ENCODE measurements around the gene NANP.

NANP gene

DNA sequence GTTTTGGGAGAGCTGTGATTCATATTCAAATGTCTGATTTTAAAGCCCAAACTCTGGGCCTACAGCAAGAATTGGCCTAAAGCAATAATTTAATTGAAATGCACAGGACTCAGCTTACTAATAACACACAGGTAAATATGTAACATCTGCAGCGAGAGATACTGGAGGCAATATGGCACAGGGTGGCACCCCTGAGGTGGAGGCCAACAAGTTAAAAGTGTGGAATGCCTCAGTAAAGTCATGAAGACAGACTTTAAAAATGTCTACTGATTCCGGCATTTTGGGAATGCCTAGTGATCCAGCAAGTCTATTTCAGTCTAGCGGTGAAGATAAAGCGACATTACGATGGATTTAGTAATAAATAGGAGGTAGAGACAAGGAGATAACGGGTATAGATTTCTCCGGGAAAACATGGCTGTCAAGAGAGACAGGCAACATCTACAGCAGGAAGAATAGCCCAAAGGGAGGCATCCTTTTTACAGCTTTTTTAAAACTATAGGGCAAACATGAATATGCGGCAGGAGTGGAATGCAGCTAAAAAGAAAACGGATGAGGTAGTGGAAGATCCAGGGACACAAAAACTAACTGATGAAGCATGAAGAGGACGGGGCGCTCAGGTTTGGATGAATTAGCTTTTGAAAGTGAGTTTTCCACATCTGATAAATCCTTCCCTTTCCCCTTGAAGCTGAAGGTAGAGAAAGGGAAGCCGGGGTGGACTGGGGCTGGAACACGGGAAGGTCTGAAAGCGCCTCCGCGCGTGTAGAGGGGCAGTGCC, 1.2 kb downstream of the NANP start:
- TF ChIP-seq, protein P1, sequence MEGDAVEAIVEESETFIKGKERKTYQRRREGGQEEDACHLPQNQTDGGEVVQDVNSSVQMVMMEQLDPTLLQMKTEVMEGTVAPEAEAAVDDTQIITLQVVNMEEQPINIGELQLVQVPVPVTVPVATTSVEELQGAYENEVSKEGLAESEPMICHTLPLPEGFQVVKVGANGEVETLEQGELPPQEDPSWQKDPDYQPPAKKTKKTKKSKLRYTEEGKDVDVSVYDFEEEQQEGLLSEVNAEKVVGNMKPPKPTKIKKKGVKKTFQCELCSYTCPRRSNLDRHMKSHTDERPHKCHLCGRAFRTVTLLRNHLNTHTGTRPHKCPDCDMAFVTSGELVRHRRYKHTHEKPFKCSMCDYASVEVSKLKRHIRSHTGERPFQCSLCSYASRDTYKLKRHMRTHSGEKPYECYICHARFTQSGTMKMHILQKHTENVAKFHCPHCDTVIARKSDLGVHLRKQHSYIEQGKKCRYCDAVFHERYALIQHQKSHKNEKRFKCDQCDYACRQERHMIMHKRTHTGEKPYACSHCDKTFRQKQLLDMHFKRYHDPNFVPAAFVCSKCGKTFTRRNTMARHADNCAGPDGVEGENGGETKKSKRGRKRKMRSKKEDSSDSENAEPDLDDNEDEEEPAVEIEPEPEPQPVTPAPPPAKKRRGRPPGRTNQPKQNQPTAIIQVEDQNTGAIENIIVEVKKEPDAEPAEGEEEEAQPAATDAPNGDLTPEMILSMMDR (IDR thresholded peaks at IDR 0.05): no peak

DNA sequence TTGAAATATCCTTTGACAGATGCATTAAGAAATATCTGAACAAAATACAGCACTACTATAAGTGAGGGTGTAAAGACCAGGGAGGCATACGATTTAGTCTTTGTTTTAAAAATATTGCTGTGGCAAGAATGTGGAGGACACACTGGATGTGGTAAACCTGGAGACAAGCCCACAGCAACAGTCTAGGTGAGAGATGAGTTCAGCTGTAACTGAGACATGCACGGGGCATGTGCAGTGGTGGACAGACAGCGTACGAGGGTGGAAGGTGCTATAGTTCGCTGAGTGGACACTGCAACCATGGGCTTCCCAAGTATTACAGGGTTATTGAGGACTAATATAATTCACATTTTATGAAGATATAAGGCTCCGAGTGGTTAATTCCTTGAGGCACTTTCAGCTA, 1.8 kb downstream of the NANP start:
- TF ChIP-seq, protein P1 (IDR thresholded peaks at IDR 0.05): no peak

DNA sequence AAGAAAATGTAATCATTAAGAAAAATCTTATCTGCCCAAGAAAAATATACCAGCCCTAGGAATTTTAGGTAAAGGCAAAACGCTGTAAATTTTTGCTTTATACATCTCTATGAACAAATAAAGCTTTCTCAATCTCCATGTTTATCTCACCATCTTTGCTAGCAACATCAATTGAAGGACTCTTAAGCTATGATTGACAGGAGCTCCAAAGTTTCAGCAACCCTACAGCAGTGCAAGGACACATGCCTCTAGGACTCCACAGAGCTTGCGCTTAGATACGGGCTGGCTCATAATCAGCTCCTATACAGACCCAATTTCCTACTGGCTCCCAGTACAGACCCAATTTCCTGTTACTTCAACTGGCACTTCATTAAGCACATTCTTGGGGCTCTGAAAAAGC, 4.3 kb downstream of the NANP start:
- TF ChIP-seq, protein P1 (IDR thresholded peaks at IDR 0.05): no peak

DNA sequence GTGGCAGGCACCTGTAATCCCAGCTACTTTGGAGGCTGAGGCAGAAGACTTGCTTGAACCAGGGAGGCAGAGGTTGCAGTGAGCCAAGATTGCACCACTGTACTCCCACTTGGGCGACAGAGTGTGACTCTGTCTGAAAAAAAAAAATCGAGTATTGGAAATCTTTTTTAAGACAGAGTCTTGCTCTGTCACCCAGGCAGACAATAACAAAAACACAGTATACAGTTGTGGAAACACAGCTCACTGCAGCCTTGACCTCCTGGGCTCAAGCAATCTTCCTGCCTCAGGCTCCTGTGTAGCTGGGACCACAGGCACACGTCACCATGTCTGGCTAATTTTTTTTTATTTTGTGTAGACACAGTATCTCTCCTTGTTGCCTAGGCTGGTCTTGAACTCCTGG, 15.0 kb downstream of the NANP start:
- TF ChIP-seq, protein P1 (IDR thresholded peaks at IDR 0.05): no peak

DNA sequence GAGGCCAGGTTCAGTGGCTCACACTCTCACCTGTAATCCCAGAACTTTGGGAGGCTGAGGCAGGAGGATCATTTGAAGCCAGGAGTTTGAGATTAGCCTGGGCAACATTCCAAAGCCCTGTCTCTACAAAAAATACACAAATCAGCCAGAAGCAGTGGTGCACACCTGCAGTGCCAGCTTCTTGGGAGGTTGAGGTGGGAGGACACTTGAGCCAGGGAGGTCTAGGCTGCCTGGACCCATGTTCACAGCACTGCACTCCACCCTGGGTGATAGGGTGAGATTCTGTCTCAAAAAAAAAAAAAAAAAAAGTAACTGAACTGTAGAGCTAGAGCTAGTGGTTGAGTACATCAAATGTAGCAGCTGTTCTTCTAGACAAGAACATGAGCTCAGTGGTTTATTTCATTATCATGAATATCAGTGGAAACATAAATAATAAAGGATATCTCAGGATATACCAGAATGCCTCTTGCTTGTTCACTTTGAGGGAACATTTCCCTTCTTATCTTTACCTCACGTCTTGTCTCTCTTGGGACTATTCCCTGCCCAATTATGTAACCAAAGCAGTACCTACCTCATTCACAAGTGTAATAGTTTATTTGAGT, 17.6 kb downstream of the NANP start:
- TF ChIP-seq, protein P1 (IDR thresholded peaks at IDR 0.05): no peak

DNA sequence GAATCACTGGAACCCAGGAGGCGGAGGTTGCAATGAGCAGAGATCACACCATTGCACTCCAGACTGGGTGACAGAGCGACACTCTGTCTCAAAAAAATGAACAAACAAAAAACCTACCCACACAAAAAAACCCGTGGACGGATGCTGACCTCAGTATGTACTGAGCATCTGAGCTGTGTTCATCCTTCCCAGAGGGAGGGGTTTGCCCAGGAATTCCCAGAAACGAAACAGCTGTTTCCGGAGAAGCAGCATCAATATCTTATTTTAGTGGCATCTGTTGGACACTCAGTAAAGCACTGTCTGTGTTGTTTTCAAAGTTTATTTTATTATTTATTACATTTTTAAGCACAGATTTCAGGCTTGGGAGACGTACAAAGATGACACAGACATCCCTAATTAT, 18.7 kb downstream of the NANP start:
- TF ChIP-seq, protein P1 (IDR thresholded peaks at IDR 0.05): no peak

DNA sequence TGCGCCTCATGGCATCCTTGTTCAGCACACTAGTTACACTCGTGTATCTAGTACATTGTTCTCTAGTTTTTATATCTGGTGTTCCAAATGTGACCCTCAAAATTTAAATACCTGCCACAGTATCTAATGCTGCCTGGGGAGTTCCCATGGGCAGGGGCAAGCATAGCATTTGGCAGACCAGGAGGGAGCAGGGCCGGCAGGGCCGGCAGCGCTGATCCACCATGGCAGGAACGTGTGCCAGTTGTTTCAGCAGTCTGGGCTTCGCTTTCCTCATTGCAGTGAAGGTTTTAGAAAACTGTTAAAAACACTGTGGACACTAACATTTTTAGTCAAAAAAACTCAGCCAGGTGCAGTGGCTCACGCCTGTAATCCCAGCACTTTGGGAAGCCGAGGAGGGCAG, 19.2 kb downstream of the NANP start:
- TF ChIP-seq, protein P1 (IDR thresholded peaks at IDR 0.05): no peak
